ENCODE measurements around the gene CBLN1. TPM values are rescaled to one million over a fixed set of nuclear protein-coding genes. Genes with fewer than 3 reads are reported as not detected.

CBLN1 gene
- polyA plus RNA-seq (ENCODE audit: insufficient read length in 3 of 3): under 1 TPM; 0.31 to 0.58 (median 0.31) TPM

DNA sequence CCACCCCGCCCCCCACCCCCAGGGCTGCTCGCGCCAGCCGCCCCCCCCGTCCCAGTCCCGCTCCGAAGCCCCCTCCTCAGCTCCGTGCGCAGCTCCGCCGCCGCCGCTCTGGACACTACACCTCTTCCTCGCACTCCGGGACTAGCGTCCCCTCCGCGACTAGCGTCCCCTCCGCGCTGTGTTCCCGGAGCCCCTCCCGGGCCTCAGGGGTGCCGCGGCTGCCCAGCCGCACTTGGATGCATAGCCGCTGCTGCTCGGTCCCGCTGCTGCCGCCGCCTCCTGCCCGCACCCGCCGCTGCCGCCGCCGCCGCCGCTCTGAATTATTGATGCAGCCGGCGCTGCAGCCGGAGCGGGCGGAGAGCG, at the start of gene CBLN1:
TSS of gene CBLN1 (minus strand) at position 359 of the 363 bp plus-strand sequence. CDS start 373 bp downstream, outside the sequence.
- DNase-seq (ENCODE audit: low read depth in 3 of 3, low spot score in 2 of 3): no peak

DNA sequence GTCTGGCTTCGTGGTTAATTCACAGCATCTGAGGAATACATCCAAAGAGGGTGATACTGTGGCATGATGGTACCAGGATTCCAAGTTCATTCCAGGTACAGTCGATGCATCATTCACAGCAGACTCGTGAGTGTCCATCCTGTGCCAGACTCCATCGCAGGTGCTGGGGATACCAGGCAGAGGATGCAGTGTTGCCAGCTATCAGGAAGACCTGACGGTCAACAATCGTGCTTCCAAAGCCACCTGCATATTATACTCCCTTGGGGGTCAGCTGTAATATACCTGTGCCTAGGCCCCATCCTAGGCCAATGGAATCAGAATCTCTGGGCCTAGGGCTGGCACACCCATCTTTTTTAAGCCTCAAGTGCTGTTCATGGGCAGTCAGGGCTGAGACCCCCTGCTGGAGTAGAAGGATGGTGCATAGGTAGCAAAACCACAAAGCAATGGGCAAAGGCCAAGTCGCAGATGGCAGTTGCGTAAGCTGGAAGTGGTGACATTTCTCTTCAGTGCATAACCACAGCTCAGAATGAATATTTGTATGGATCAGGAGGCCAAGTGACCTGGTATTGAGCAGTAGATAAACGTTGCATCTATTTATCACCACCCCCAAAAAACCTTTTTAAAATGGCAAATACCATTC, 49.0 kb upstream of the CBLN1 start:
- DNase-seq (ENCODE audit: low read depth in 3 of 3, low spot score in 2 of 3): no peak

DNA sequence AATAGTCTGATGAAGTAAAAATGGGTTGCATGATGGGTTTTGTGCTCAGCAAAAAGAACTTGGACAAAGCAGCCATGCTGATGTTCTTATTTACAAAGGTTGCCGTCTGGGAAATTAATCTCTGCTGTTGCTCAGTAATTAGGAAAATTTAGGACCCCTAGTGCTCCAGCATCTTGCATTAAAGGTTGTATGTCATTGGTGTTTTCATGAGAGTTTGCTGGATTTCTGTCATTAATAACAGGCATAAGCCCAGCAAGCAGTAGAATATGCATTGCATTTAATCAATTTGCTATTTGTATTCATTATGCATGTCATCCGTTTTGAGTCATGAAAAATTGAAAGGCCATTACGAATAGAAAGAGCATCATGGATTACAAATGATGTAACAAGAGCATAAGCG, 46.7 kb upstream of the CBLN1 start:
- DNase-seq (ENCODE audit: low read depth in 3 of 3, low spot score in 2 of 3): no peak

DNA sequence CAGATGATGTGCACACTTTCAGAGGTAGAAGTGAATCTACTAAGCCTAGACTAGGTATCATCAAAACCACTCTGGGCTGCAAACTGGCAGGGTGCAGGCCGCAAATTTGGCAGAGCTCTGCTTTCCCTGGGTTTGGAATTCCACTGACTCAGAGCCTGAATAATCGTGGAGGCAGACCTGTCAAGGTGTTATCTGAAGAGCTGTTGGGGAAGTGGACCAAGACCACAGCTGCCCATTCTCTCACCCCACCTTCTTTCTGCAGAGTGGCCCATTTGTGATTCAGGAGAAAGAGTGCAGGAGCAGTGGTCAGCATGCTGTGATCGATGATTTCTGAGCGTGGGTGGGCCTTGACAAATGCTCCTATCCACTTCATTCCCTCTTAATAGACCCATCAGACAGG, 45.8 kb upstream of the CBLN1 start:
- DNase-seq (ENCODE audit: low read depth in 3 of 3, low spot score in 2 of 3): no peak

DNA sequence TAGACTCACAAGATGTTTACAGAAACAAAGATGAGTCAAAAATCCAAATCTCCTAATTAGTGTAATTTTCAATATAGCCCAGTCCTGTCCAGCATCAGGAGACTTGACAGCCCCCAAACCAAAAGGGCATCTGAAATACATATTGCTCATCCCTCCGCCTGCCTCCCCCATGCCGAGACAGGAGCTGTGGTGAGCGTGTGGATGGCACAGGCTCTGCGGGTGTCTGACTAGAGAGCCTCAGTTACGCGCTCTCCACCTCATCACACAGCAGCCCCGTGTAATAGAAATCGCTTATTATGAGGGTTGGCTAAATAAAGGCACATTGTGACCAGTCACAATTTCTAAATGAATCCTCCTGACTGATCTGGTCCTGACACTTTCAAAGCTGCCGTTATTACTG, 43.1 kb upstream of the CBLN1 start:
- DNase-seq (ENCODE audit: low read depth in 3 of 3, low spot score in 2 of 3): no peak

DNA sequence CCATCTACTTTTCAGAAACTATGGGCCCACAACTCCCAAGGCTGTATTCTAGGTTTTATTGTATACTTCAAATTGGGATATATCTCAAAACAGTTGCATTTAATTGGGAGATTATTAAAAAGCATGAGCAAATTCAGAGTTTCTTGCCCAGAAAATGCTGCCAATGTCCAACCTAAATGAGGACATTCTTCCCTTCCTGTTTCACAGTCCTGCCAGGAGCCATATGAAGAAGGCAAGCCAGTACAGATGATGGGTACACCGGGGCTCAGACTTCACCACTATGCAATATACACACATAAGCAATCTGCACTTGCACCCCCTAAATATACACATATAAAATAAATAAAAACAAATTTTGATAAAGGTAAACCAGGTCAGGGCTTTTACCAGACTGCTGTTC, 34.0 kb upstream of the CBLN1 start:
- DNase-seq (ENCODE audit: low read depth in 3 of 3, low spot score in 2 of 3): no peak

DNA sequence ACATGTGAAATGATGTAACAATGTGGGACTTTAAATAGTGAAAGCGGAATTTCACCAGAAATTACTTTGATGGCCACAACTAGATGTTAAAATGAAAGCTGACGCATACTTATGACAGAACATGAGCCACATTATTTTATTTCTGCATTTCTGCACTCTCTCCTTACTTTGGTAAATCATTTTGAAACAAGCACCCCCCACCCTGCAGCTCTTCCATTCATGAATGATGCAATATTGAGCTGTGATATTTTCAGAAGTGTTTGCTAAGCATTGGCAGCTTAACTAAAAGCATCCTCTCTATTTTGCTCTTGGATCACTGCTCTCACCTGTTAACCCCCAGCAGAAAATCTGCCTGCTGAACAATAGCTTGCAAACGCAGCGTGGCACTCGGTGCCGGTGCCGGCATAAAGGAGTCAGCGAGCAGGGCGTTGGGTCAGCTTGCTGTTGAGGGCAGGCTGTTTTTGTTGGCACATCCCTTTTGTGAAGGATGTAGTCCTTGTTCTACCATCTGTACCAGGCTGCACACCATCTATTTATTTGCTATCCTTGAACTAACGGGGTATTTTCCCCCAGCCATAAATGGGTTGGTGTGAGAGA, 30.8 kb upstream of the CBLN1 start:
- DNase-seq (ENCODE audit: low read depth in 3 of 3, low spot score in 2 of 3): no peak

DNA sequence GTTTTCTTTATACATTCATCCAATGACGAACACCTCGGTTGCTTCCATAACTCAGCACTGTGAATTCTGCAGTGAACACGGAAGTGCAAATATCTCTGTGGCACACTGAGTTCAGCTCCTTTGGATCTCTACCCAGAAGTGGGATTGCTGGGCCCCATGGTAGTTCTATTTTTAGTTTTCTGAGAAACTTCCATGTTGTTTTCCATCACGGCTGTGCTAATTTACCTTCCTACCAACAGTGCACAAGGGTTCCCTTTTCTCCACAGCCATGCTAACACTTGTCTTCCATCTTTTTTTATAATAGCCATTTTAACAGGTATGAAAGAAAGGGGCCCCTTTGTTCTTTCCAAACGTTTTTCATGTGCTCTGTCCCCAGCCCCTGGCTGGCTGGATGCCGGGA, 30.2 kb upstream of the CBLN1 start:
- no peak for DNase-seq (ENCODE audit: low read depth in 3 of 3, low spot score in 2 of 3)

DNA sequence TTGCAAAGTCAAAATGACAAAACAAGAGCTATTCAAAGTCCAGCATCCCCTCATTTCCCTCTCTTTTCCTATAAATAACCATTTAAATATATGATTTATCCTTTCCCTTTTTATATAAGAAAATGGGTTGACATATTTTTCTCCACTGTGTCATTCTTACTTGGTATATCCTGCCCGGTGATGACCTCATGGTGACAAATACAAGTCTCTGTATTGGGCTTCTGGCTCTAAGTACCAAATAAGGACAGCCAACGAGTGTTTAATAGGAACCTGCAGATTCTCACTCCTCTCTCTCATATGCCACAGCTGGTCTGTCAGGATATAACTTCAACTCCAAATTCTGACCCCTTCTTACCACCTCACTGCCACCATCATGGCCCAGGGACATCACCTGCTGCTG, 25.5 kb upstream of the CBLN1 start:
- no peak for DNase-seq (ENCODE audit: low read depth in 3 of 3, low spot score in 2 of 3)

DNA sequence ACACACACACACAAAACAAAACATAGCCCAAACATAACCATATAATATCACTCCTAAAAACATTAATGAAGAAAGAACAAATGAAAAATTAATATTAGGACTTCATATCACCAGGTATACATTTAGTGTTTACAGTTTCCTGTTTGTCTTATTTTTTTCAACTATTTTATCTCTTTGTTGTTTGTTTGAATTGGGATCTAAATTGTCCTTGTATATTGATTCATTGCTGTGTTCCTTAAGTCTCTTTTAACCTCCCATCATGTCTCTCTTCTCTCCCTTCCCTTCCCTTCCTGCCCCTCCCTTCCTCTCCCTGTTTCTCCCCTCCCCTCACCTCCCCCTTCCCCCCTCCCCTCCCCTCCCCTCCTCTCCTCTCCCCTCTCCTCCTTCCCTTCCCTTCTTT, 23.8 kb upstream of the CBLN1 start:
- no peak for DNase-seq (ENCODE audit: low read depth in 3 of 3, low spot score in 2 of 3)

DNA sequence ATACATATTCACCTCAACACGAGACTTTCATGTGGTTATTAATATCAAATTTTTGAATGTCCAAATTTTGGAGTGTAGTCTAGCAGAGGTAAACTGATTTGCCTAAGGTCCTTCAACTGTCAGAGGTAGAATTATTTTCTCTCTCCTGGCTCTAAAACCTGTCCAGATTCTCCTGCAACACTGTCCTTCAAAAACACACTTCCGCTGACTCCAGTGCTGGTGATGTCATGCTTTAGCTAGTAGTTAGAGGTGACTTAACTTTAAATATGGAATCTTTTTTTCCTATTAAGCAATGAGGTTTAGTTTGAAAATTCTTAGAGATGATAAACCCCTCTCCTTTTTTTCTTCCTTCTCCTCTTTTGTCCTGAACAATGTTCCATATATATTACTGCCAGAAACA, 10.8 kb upstream of the CBLN1 start:
- DNase-seq (ENCODE audit: low read depth in 3 of 3, low spot score in 2 of 3): no peak

DNA sequence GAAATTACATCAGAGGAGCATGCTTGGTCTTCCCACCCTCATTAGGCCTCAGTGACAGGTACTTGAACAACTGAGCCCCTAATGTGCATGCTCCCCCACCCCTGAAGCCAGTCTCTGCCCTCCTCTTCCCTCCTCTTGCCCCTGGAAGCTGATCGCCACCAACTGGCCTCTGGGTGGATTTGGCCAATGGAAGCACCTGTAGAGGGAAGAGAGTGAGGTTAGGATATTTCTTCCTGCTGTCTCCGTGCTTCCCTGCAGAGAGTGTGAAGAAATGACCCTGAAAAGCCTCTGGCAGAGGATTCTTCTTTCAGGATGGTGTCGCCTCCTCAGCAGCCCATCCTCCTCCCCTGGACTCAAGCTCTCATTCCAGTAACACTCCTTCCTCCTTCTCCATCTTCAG, 5.9 kb upstream of the CBLN1 start:
- no peak for DNase-seq (ENCODE audit: low read depth in 3 of 3, low spot score in 2 of 3)

DNA sequence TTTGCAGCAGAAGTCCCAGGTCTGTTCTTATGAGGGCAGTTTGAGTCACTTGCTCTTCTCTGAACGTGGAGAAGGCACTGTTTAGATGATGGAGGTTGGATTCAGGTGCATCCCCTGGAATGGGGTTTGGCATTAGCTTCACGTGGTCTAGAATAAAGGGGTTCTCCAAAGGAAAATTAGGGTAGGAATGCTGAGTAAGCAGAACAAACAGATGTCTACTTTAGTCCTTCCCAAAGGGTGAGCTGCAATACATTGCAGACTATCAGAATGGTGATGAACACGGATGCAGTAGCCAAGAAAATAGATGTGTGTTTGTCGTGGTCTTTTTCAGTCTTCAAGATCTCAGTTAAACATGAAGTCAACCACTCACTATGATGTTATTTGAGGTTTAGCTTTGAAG, 3.3 kb upstream of the CBLN1 start:
- no peak for DNase-seq (ENCODE audit: low read depth in 3 of 3, low spot score in 2 of 3)

DNA sequence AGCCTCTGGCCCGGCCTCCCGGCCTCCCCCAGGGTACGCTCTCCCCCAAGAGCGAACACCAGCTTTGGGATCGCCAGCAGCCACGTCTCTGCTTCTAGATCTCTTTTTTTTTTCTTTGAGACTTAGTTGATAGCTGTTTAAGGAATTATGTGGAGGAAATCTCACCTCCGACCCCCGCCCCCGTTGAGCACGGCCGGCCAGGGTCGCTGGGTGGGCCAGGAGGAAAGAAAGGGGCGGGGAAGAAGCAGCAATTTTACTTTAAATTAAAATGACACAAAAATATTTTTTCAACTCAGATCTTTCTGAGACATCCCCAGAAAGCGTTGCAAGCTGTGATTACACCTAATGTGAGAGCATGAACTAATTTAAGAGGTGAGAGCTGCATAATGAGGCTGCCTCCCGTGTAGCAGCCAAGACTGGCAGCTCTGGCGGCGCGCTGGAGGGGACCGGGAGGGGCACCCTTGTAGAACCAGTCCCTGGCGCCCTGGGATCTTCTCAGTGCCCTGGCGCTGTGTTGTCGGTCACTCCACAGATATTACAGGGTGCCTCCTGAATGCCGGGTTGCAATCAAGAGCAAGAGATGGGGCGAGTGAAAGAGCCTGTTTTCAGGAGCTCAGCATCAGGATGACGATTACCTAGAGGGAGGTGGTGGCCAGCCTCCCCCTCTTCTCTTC, 1.9 kb upstream of the CBLN1 start:
- no peak for DNase-seq (ENCODE audit: low read depth in 3 of 3, low spot score in 2 of 3)

DNA sequence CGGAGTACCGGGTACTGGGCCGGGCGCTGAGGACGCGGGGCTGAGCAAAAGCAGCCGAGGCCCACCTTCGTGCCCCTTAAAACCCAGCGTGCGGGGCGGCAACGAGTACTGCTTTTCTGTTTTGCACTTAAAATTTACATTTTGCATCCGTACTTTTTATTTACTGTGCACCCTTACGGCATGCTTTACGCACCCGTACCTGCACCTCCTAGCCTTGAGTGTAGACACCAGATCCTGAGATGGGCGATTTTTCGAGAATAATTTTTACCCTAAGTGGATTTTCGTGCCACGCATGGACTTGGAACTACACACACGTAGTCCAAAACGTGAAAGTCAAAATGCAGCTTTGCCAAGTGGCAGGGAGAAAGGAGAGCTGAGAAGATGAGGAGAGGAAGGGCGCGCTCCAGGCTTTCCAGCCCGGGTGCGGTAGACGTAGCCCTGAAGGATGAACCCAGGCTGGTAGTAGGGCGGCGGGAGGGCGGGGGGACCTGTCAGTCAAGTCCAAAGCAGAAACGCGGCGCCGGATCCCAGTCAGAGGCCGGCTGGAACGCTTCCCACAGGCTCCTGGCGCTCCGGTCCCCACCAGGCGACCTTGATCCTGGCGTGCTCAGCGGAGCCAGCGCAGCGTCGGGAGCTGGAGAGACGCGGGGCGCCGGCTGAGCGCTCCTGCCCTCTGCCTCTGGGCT, 1.2 kb upstream of the CBLN1 start:
- DNase-seq (ENCODE audit: low read depth in 3 of 3, low spot score in 2 of 3): no peak

DNA sequence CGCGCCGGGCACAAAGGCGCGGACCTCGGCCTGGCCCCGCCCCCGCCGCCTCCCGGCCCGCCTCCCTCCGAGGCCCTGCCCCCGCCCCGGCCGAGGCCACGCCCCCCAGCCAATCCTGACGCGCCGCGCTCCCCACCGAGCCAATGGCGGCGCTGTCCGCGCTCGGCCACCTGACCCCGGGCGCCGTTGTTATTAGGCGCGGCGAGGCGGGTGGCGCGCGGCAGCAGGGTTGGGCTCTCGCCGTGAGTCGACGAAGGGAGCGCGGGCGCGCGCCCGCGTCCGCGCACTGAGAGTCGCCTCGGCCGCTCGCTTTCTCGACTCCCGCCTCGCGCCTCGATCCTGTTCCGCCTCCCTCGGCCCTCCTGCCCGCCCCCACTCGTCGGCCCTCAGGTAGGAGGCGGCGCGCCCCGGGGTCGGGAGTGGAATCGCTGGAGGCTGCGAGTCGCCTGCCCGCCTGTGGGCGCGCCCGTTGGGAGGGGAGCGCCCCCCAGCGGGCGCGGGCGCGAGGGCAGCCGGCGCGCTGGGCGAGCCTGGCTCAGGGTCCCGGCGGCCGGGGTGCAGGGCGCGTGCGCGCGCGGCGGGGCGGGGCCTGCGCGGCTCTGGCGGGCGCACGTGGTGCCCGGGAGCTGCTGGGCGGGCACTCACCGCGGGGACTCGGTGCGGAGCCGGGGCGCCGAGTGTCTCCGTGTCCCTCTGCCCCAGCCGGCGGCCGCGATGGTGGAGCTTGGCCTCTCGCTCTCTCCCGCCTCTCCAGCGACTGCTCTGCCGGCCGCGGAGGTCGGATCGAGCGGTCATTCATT, 405 bp upstream of the CBLN1 start:
- peak; percentile 41 to 74 (median 67) for DNase-seq (ENCODE audit: low read depth in 3 of 3, low spot score in 2 of 3)

DNA sequence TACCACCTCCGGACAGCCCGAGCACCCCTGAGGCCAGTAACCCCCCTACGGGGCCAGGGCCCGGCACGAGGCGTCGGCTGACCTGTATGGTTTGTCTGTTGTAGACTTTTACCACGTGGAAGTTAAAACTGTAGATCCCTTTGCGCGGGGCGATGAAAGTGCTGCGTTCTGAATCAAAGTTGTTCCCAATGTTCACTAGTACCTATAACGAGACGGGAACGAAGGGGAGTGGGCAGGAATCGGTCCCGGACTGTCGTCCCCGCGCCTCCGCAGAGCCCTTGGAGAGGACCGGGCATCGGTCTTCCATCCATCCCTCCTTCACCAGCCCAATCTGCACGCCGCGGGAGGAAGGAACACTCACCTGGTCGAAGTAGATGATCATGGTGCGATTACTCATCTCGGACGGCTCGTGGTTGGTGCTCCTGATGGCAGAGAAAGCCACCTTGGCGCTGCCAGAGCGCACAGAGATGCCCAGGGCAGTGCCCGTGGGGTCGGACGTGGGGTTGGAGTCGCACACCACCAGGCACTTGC, 732 bp downstream of the CBLN1 start:
- no peak for DNase-seq (ENCODE audit: low read depth in 3 of 3, low spot score in 2 of 3)

DNA sequence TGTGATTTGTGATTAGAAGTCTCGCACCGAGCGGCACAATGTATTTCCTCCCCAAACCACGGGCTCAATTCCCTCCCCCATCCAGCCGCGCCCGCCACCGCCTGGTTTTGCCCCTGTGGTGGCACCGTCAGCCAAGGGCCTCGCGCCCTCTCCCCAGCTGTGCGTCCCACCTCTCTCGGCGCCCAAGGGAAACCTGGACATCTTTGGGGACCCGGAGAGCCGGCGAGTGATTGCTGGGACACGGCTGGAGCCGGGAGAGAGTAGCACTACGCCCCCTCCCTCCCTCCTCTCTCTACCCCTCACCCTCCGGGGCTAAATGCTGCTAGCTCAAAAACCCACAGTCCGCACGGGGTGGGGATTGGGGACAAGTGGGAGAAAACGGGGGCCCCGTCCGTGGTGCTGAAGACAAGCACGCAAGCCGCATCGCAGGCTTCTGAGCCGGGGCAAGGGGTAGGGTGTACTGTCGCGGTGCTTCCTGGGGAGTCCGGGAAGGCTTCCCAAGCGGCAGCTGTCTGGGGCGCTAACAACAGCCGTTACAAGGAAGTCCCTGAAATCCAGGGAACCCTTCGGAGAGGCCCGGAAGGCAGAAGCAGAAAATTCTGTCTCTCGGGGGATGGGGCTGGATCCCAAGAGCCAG, 1.4 kb downstream of the CBLN1 start:
- no peak for DNase-seq (ENCODE audit: low read depth in 3 of 3, low spot score in 2 of 3)

DNA sequence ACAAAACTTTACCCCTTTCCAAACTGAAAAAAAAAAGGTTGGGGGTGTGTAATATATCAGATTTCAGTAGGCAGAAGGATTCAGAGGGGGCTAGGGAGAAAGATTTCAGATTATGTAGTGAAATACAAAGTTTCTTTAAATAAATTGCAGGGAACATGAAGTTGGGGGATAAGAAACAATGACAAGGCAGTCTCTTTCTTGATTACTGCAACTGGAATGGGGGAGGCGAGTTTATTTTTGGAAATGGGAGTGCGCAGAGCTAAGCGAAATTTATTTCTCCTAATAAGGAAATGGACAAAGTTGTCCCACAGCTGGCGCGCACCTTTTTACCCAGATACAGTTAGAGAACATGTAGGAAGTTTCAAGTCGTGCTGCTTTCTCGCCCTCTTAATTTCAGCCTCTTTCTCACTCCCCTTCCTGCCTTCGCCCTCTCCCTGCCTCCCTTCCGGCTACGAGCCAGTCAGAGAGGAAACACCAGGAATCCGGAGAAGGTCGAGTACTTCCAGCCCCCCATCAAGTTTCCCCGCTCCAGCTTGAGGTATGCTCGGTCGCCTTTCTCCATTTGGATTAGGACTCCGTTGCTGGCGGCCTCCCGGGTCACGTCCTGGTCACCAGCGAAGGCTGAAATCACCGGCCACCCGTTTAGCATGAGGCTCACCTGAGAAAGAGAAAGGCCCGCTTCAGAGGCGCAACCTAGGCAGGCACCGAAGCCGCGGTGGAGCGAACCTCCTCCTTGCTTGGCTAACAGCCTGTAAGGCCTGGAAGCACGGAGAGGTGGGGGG, 2.5 kb downstream of the CBLN1 start:
- no peak for DNase-seq (ENCODE audit: low read depth in 3 of 3, low spot score in 2 of 3)

DNA sequence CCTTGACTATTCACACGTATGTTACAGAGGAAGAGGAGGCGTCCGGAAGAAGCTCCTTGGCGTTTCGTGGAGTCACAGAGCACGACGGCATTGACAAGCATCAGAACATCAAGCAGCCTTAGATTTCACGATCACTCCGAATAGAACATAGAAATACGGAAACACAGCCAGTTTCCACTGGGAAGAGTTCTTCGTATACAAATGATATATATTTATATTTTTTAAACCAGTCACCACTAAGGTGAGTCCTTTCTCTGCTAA, 3.1 kb downstream of the CBLN1 start:
- DNase-seq (ENCODE audit: low read depth in 3 of 3, low spot score in 2 of 3): no peak
